Mesodermal cell (in vitro differentiated cells): ENCODE results near the gene FARP1.
A peak's percentile ranks its signal among the peaks of the same experiment; 100 is the strongest.

Experiments used
- H3K27ac ChIP-seq: 2 replicates; pipeline ENCODE4 v1.7.0; 2013; ENCODE audit warnings: mild to moderate bottlenecking, low read depth, low read length, moderate library complexity; ENCODE audit not compliant: severe bottlenecking
- H3K36me3 ChIP-seq: 2 replicates; pipeline ENCODE4 v1.7.1; 2013; ENCODE audit warnings: mild to moderate bottlenecking, low read length, moderate library complexity; ENCODE audit not compliant: control insufficient read depth, insufficient read depth
- H3K4me1 ChIP-seq: one replicate; pipeline ENCODE4 v1.7.1; 2013; ENCODE audit warnings: mild to moderate bottlenecking, low read length; ENCODE audit not compliant: insufficient read depth, control insufficient read depth, poor library complexity, severe bottlenecking
- H3K4me3 ChIP-seq: 2 replicates; pipeline ENCODE4 v1.7.0; 2013; ENCODE audit warnings: low read length, control low read depth, mild to moderate bottlenecking; ENCODE audit not compliant: insufficient read depth, poor library complexity, severe bottlenecking; ENCODE audit errors: extremely low read depth
- H3K9me3 ChIP-seq: 2 replicates; pipeline ENCODE4 v1.7.1; 2013; ENCODE audit warnings: mild to moderate bottlenecking, low read length, moderate library complexity; ENCODE audit not compliant: control insufficient read depth
- WGBS, 2 experiments: methylation state at CpG; one replicate each; pipeline ENCODE4 v1.1.5; 2013; ENCODE audit warnings: missing lambda C conversion rate in 2 of 2; ENCODE audit not compliant: insufficient coverage in 2 of 2; 5-methylcytosine and 5-hydroxymethylcytosine counted together

The FARP1 gene

DNA sequence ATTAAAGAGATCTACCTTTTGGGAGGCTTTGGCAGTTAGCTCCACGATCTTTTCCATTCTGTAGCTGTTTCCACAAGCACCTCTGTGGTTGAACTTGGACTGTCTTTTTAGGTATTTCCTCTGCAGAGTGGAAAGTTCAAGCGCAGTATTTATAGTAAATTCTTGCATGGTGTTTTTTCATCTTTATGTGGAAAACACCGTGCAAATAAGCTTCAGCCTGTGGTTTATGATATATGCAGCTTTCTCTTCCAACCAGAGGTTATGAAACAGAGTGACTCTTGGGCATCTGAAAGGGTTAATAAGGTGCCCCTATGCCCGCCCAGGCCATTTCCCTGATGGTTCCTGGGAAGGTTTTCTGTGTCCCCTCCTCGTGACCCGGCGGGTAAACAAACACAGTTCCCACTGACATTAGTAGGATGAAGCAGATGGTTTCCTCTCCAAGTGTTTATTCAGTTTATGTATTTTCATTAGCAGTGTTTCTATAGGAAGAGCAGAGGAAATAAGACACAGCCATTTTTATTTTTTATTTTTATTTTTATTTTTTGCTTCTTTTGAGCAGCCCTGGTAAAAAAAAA lies 73.9 kb downstream of the FARP1 start:
- Histone ChIP-seq H3K36me3 (peaks cover 46% of the 10 kb centered on the region), H3K9me3 (no peaks in the 10 kb centered on the region)
- 70 to 71% methylated on average over 4 of the region's 7 CpGs for WGBS, 2 experiments

GRCh38 chr13:98217597-98217996 lies 74.7 kb downstream of the FARP1 start:
- 94 to 95% methylated on average over 9 to 11 of the region's 12 CpGs for WGBS, 2 experiments
- peaks cover 46% of the 10 kb centered on the region for H3K36me3 ChIP-seq

More for the DNA sequence above, 73.9 kb downstream of the FARP1 start:
- no peak overlapping the region for H3K27ac ChIP-seq
- peaks cover 14% of the 10 kb centered on the region for H3K4me1 ChIP-seq
- no peak overlapping the region for H3K4me3 ChIP-seq

GRCh38 chr13:98219685-98220084 lies 76.8 kb downstream of the FARP1 start:
- Histone ChIP-seq H3K27ac (no peak overlapping the region), H3K9me3 (no peaks in the 10 kb centered on the region), H3K4me1 (peaks cover 22% of the 10 kb centered on the region), H3K36me3 (peaks cover 33% of the 10 kb centered on the region), H3K4me3 (no peak overlapping the region)
- WGBS, 2 experiments = 94 to 100% methylated on average over 4 of the region's 6 CpGs

More at GRCh38 chr13:98217597-98217996, 74.7 kb downstream of the FARP1 start:
- Histone ChIP-seq H3K4me1 (peaks cover 22% of the 10 kb centered on the region), H3K27ac (no peak overlapping the region), H3K4me3 (no peak overlapping the region), H3K9me3 (no peaks in the 10 kb centered on the region)

DNA sequence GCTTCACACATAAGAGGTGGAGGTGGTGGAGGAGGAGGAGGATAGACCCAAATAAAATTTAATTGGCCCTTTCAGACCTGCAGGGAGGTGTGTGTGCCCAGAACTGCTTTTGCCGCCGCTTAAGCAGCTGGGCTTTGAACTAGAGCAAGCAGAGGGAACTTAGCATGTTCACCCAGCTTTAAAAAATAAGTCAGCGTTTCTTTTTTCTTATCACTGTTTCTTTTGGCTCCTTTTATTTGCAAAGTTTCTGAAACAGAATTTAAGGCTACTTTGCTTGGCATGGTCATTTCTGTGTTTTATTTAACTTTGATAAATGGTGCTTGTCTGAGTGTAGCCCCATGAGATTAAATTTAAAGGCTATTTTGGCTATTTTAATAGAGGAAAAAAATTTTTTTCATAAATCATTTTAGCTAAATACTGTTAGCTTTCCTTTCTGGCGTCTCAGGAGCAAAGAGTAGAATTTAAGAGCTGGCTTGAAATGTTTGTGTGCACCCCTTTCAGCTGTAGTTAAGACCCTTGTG lies 77.4 kb downstream of the FARP1 start:
- Histone ChIP-seq H3K36me3 (peaks cover 31% of the 10 kb centered on the region), H3K9me3 (no peaks in the 10 kb centered on the region), H3K27ac (no peak overlapping the region), H3K4me3 (no peak overlapping the region), H3K4me1 (peaks cover 22% of the 10 kb centered on the region)
- 83 to 100% methylated on average over 2 to 3 of the region's 4 CpGs for WGBS, 2 experiments

GRCh38 chr13:98221234-98221633 lies 78.3 kb downstream of the FARP1 start:
- H3K27ac ChIP-seq = no peak overlapping the region
- peaks cover 34% of the 10 kb centered on the region for H3K36me3 ChIP-seq
- H3K4me3 ChIP-seq = no peak overlapping the region
- 93 to 100% methylated on average over 4 of the region's 6 CpGs for WGBS, 2 experiments
- no peaks in the 10 kb centered on the region for H3K9me3 ChIP-seq
- H3K4me1 ChIP-seq = peaks cover 22% of the 10 kb centered on the region

GRCh38 chr13:98222081-98222554 lies 79.2 kb downstream of the FARP1 start:
- Histone ChIP-seq H3K27ac (peak overlapping the region; percentile 71), H3K4me3 (no peak overlapping the region), H3K4me1 (peaks cover 22% of the 10 kb centered on the region), H3K9me3 (no peaks in the 10 kb centered on the region), H3K36me3 (peaks cover 37% of the 10 kb centered on the region)
- 97 to 100% methylated on average over 3 to 4 of the region's 5 CpGs for WGBS, 2 experiments

DNA sequence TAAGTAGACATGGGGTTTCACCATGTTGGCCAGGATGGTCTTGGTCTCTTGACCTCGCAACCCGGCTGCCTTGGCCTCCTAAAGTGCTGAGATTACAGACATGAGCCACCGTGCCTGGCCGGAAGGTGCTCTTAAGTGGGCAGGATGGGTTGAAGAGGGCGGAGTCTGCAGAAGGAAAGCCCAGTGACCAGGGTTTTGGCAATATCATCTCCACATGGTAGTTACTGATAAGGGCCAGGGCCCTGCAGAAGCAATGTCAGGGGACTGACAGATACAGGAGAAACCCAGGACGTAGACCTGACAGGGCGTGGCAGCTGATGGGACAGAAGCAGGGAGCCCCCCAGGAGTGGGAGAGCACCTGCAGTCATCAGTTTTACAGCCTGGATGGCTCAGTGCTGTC lies 79.9 kb downstream of the FARP1 start:
- Histone ChIP-seq H3K36me3 (peaks cover 40% of the 10 kb centered on the region), H3K4me3 (no peak overlapping the region), H3K27ac (no peak overlapping the region), H3K9me3 (no peaks in the 10 kb centered on the region), H3K4me1 (peaks cover 19% of the 10 kb centered on the region)
- 88 to 96% methylated on average over 3 to 7 of the region's 7 CpGs for WGBS, 2 experiments

DNA sequence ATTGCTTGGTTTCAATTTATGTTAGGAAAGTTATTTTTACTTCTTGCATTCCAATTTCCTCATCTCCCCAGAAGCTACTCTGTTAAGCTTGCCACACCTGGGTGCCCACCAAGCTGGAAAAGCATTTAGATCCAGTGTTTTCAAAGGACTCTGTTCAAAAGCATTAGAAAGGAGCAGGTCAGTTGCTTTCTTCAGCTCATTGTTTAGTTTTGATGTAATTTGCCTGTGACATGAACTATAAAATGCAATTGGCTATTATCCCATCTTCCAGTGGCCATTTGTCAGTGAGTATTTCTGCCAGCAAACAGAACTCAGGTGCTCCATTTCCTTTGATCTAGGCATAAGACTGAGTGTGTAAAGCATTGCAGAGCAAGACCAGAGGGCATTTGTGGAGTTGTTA lies 80.8 kb downstream of the FARP1 start:
- Histone ChIP-seq H3K36me3 (peaks cover 49% of the 10 kb centered on the region), H3K4me1 (peaks cover 19% of the 10 kb centered on the region), H3K9me3 (peaks cover 5% of the 10 kb centered on the region), H3K4me3 (no peak overlapping the region), H3K27ac (no peak overlapping the region)

GRCh38 chr13:98224557-98224956 lies 81.7 kb downstream of the FARP1 start:
- Histone ChIP-seq H3K9me3 (peaks cover 6% of the 10 kb centered on the region), H3K36me3 (peaks cover 52% of the 10 kb centered on the region), H3K4me1 (peaks cover 19% of the 10 kb centered on the region), H3K4me3 (no peak overlapping the region), H3K27ac (no peak overlapping the region)
- 94 to 97% methylated on average over 5 of the region's 5 CpGs for WGBS, 2 experiments

- peaks cover 19% of the 10 kb centered on the region for H3K4me1 ChIP-seq
- H3K9me3 ChIP-seq = peaks cover 11% of the 10 kb centered on the region
- H3K36me3 ChIP-seq = peaks cover 57% of the 10 kb centered on the region
- H3K4me3 ChIP-seq = no peak overlapping the region
- WGBS, 2 experiments = 96 to 97% methylated on average over 15 to 19 of the region's 20 CpGs
- H3K27ac ChIP-seq = no peak overlapping the region
Measured at GRCh38 chr13:98225036-98225940, 82.4 kb downstream of the FARP1 start.
